ENCODE results near the gene FASN. TPM values are rescaled to one million over a fixed set of nuclear protein-coding genes. Genes with fewer than 3 reads are reported as not detected.

Gene FASN
- total and polyA plus RNA-seq, 2 of the 13 experiments (the other 11 are each of a cell fraction or from before 2014, with no cell fraction given): 51.7 to 101 TPM

DNA sequence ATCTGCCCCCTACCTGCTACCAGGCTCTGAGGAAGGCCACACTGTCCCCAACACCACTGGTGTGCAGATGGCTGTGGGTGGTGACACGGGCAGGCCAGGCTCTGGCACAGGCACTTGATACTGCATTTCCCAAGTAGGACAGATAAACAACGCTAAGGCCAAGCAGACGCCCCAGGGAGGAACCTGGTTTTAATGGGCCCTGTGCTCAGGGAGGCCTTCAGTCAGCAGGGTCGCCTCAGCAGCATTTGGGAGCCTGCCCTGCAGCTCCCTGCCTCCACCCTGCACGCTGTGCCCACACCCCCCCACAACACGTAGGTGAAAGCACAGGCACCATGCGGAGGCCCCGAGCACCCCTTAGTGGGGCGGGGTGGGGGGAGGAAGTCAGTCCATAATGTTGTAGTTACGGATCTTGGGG is 3.3 kb upstream of the FASN start (continued):
- TF ChIP-seq, protein P1, sequence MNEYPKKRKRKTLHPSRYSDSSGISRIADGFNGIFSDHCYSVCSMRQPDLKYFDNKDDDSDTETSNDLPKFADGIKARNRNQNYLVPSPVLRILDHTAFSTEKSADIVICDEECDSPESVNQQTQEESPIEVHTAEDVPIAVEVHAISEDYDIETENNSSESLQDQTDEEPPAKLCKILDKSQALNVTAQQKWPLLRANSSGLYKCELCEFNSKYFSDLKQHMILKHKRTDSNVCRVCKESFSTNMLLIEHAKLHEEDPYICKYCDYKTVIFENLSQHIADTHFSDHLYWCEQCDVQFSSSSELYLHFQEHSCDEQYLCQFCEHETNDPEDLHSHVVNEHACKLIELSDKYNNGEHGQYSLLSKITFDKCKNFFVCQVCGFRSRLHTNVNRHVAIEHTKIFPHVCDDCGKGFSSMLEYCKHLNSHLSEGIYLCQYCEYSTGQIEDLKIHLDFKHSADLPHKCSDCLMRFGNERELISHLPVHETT (CRISPR knock-in tag; conservative IDR thresholded peaks at IDR 0.05): no peak
- TF ChIP-seq REPIN1 (CRISPR knock-in tag; IDR thresholded peaks at IDR 0.05; ENCODE audit: borderline replicate concordance, low read depth): no peak
- no peak for TF ChIP-seq TFDP2 (CRISPR knock-in tag; IDR thresholded peaks at IDR 0.05)
- no peak for TF ChIP-seq MIER2 (CRISPR knock-in tag; IDR thresholded peaks at IDR 0.05)
- TF ChIP-seq, protein P2, sequence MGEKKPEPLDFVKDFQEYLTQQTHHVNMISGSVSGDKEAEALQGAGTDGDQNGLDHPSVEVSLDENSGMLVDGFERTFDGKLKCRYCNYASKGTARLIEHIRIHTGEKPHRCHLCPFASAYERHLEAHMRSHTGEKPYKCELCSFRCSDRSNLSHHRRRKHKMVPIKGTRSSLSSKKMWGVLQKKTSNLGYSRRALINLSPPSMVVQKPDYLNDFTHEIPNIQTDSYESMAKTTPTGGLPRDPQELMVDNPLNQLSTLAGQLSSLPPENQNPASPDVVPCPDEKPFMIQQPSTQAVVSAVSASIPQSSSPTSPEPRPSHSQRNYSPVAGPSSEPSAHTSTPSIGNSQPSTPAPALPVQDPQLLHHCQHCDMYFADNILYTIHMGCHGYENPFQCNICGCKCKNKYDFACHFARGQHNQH (CRISPR knock-in tag; IDR thresholded peaks at IDR 0.05): no peak
- no peak for TF ChIP-seq ZNF251 (CRISPR knock-in tag; IDR thresholded peaks at IDR 0.05)
- no peak for TF ChIP-seq ZNF878 (CRISPR knock-in tag; IDR thresholded peaks at IDR 0.05)
- TF ChIP-seq, protein P3, sequence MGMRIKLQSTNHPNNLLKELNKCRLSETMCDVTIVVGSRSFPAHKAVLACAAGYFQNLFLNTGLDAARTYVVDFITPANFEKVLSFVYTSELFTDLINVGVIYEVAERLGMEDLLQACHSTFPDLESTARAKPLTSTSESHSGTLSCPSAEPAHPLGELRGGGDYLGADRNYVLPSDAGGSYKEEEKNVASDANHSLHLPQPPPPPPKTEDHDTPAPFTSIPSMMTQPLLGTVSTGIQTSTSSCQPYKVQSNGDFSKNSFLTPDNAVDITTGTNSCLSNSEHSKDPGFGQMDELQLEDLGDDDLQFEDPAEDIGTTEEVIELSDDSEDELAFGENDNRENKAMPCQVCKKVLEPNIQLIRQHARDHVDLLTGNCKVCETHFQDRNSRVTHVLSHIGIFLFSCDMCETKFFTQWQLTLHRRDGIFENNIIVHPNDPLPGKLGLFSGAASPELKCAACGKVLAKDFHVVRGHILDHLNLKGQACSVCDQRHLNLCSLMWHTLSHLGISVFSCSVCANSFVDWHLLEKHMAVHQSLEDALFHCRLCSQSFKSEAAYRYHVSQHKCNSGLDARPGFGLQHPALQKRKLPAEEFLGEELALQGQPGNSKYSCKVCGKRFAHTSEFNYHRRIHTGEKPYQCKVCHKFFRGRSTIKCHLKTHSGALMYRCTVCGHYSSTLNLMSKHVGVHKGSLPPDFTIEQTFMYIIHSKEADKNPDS (CRISPR knock-in tag; IDR thresholded peaks at IDR 0.05): no peak
- TF ChIP-seq, protein P4, sequence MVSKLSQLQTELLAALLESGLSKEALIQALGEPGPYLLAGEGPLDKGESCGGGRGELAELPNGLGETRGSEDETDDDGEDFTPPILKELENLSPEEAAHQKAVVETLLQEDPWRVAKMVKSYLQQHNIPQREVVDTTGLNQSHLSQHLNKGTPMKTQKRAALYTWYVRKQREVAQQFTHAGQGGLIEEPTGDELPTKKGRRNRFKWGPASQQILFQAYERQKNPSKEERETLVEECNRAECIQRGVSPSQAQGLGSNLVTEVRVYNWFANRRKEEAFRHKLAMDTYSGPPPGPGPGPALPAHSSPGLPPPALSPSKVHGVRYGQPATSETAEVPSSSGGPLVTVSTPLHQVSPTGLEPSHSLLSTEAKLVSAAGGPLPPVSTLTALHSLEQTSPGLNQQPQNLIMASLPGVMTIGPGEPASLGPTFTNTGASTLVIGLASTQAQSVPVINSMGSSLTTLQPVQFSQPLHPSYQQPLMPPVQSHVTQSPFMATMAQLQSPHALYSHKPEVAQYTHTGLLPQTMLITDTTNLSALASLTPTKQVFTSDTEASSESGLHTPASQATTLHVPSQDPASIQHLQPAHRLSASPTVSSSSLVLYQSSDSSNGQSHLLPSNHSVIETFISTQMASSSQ (IDR thresholded peaks at IDR 0.05; ENCODE audit: low read depth): no peak
- TF ChIP-seq, protein P4 (CRISPR knock-in tag; IDR thresholded peaks at IDR 0.05; ENCODE audit: borderline replicate concordance): no peak
- no peak for TF ChIP-seq SCMH1 (CRISPR knock-in tag; IDR thresholded peaks at IDR 0.05; ENCODE audit: borderline replicate concordance)
- TF ChIP-seq ZGPAT (CRISPR knock-in tag; IDR thresholded peaks at IDR 0.05): no peak
- TF ChIP-seq PBX3 (CRISPR knock-in tag; IDR thresholded peaks at IDR 0.05; ENCODE audit: borderline replicate concordance): no peak
- TF ChIP-seq NR3C1 (CRISPR knock-in tag; IDR thresholded peaks at IDR 0.05): no peak
- no peak for TF ChIP-seq TCF7 (IDR thresholded peaks at IDR 0.05; ENCODE audit: low read depth)
- TF ChIP-seq HNRNPK (IDR thresholded peaks at IDR 0.05; ENCODE audit: low read depth, low read length, poor library complexity, severe bottlenecking): no peak
- TF ChIP-seq HES4 (CRISPR knock-in tag; IDR thresholded peaks at IDR 0.05; ENCODE audit: borderline replicate concordance): peak; percentile 38; the same call in 1 of the 2 replicates

All from HepG2 (cell line).